K562 (cell line): ENCODE measurements around the gene ZNF438. TPM values are rescaled to one million over a fixed set of nuclear protein-coding genes. Genes with fewer than 3 reads are reported as not detected.

Experiments
- ATAC-seq: fragments of 200-7000 bp; cut with Tn5 transposase; 3 replicates; pipeline ENCODE4 v1.9.1; 2020; ENCODE audit warnings: moderate library complexity
- BruUV-seq: library from RNA; stranded (reverse); fragments of 400-500 nt; replicated peaks from 2 replicates; lab custom pipeline; 2021; lab: Mats Ljungman, UMichigan
- CTCF ChIA-PET: fragments of 300-600 bp; formaldehyde crosslinking; extraction: SDS; loops from one replicate; lab custom pipeline; 2021; ENCODE audit warnings: low intra/inter-chr PET ratio; lab: Yijun Ruan, JAX
- POLR2A ChIA-PET: fragments of 300-600, 350-650 bp; sonication (Branson Sonifier 250); formaldehyde crosslinking; extraction: SDS; loops from one replicate; lab custom pipeline; 2021; ENCODE audit warnings: antibody characterized with exemption, inconsistent platforms; lab: Yijun Ruan, JAX
- DNase-seq, 4 experiments: peaks; one replicate each; pipeline versions ENCODE4 v3.0.0 to v3.0.0-alpha.2; 2011 to 2018; ENCODE audit warnings: low spot score in 3 of 4, mixed read lengths in 3 of 4; ENCODE audit errors: extremely low read depth in 1 of 4
- FAIRE-seq: peaks from 2 replicates; lab custom pipeline; 2011; peaks lifted over from hg19 to GRCh38; lab: Jason Lieb, UNC
- H2AFZ ChIP-seq: 2 replicates; pipeline ENCODE4 v1.6.0; 2011; ENCODE audit warnings: low read depth, low read length, control low read depth, inconsistent platforms
- H3K27ac ChIP-seq: fragments of 200-600 bp; 3 replicates; pipeline ENCODE4 v1.8.0; 2011; ENCODE audit warnings: low read depth, mild to moderate bottlenecking, control low read depth, inconsistent platforms, low read length, moderate library complexity, mixed read lengths; ENCODE audit errors: extremely low read depth
- H3K27me3 ChIP-seq, 2 experiments: fragments of 300-600 bp in 1 of 2; 2 replicates in 1 of 2; 3 replicates in 1 of 2; pipeline versions ENCODE4 v1.6.0 to v1.8.0; 2011; ENCODE audit warnings: inconsistent platforms in 2 of 2, low read length in 2 of 2, mild to moderate bottlenecking in 1 of 2, mixed read lengths in 1 of 2, moderate library complexity in 1 of 2; ENCODE audit not compliant: control insufficient read depth in 2 of 2, insufficient read depth in 2 of 2
- H3K36me3 ChIP-seq: fragments of 300-600 bp; 3 replicates; pipeline ENCODE4 v1.8.0; 2011; ENCODE audit warnings: mild to moderate bottlenecking, low read length, inconsistent platforms; ENCODE audit not compliant: control insufficient read depth, insufficient read depth
- H3K4me1 ChIP-seq, 2 experiments: fragments of 200-600 bp in 1 of 2; replicated peaks in 1 of 2; 2 replicates in 1 of 2; 3 replicates in 1 of 2; pipeline versions ENCODE4 v1.5.1 to v1.8.0; 2011; ENCODE audit warnings: inconsistent platforms in 2 of 2, low read length in 2 of 2, mild to moderate bottlenecking in 1 of 2, mixed read lengths in 1 of 2, moderate library complexity in 1 of 2; ENCODE audit not compliant: control insufficient read depth in 2 of 2, insufficient read depth in 2 of 2
- H3K4me2 ChIP-seq: 2 replicates; pipeline ENCODE4 v1.6.1; 2011; ENCODE audit warnings: low read length, control low read depth, inconsistent platforms, mixed read lengths; ENCODE audit not compliant: insufficient read depth
- H3K4me3 ChIP-seq: fragments of 200-600 bp; sonication (generic), shearing (Covaris generic); 2 replicates; pipeline ENCODE4 v1.5.1; 2016; ENCODE audit warnings: control low read depth, inconsistent platforms
- H3K79me2 ChIP-seq: fragments of 200-600 bp; 3 replicates; pipeline ENCODE4 v1.8.0; 2011; ENCODE audit warnings: low read length, inconsistent platforms; ENCODE audit not compliant: control insufficient read depth, insufficient read depth
- H3K9ac ChIP-seq, 2 experiments: 2 replicates each; pipeline versions ENCODE4 v1.6.0 to v1.6.1; 2011; ENCODE audit warnings: low read depth in 2 of 2, low read length in 2 of 2, control low read depth in 1 of 2, inconsistent platforms in 1 of 2, mild to moderate bottlenecking in 1 of 2, mixed read lengths in 1 of 2; ENCODE audit not compliant: insufficient read depth in 1 of 2
- H3K9me1 ChIP-seq: one replicate; pipeline ENCODE4 v1.6.0; 2011; ENCODE audit warnings: inconsistent platforms, mild to moderate bottlenecking, low read length, moderate library complexity; ENCODE audit not compliant: control insufficient read depth, insufficient read depth
- H3K9me3 ChIP-seq: replicated peaks from 2 replicates; pipeline ENCODE4 v1.5.1; 2011; ENCODE audit warnings: low read depth, low read length, inconsistent platforms; ENCODE audit not compliant: control insufficient read depth, insufficient read depth
- H4K20me1 ChIP-seq: replicated peaks from 2 replicates; pipeline ENCODE4 v1.6.1; 2011; ENCODE audit warnings: low read length, inconsistent platforms, mixed read lengths; ENCODE audit not compliant: control insufficient read depth, insufficient read depth
- BHLHE40 ChIP-seq: IDR thresholded peaks from 2 replicates; pipeline ENCODE4 v1.6.1; 2011; ENCODE audit warnings: low read length, improper control_type of control experiment
- GATAD2A ChIP-seq: fragments of 450-650 bp; IDR thresholded peaks from 2 replicates; pipeline ENCODE4 v1.6.1; 2017
- HNRNPL ChIP-seq: fragments of 200-400 bp; formaldehyde crosslinking; IDR thresholded peaks from 2 replicates; pipeline ENCODE4 v1.6.1; 2017; ENCODE audit warnings: low read depth, mild to moderate bottlenecking, low read length
- RNF2 ChIP-seq: sonication (generic); IDR thresholded peaks from 2 replicates; pipeline ENCODE4 v1.6.1; 2016
- THRAP3 ChIP-seq: fragments of 450-650 bp; IDR thresholded peaks from 2 replicates; pipeline ENCODE4 v1.6.1; 2016; ENCODE audit warnings: mild to moderate bottlenecking, inconsistent platforms, borderline replicate concordance
- ZNF717 ChIP-seq: fragments of 250-450 bp; sonication (Bioruptor Pico); IDR thresholded peaks from 2 replicates; pipeline ENCODE4 v1.5.0; 2021
- WGBS: fragments of 100-300 bp; shearing (Covaris generic); methylation state at CpG from one replicate; pipeline ENCODE4 v1.1.6; 2016; ENCODE audit warnings: low coverage, mixed read lengths; ENCODE audit not compliant: insufficient coverage; ENCODE audit errors: missing lambda C conversion rate; 5-methylcytosine and 5-hydroxymethylcytosine counted together
- in situ Hi-C: fragments of 300-500 bp; cut with MboI; formaldehyde crosslinking; loops from 4 replicates; pipeline ENCODE4 v1.15.0; 2018; ENCODE audit warnings: inconsistent platforms, mixed read lengths
- intact Hi-C: fragments of 100-400 bp; cut with micrococcal nuclease; formaldehyde crosslinking; loops from 2 replicates; pipeline ENCODE4 v1.14.2; 2022
- polyA plus RNA-seq, 8 experiments: library from polyadenylated mRNA; depleted of rRNA in 4 of 8; stranded (reverse) in 5 of 8; unstranded in 3 of 8; fragments of >200 nt; fragmentation: Nextera tagmentation in 2 of 8; fragmentation: Illumina TruSeq in 1 of 8; extraction: Ambion mirVana in 2 of 8; extraction: Trizol in 1 of 8; gene quantifications; 2 replicates each; pipeline versions ENCODE4 v1.2.1 to v1.2.3, GENCODE V29; 2011 to 2014; ENCODE audit warnings: inconsistent platforms in 1 of 8, missing spikeins in 1 of 8
- total RNA-seq, 7 experiments: library from RNA; depleted of rRNA in 6 of 7; stranded (reverse); fragments of >200 nt in 6 of 7; fragmentation: Illumina TruSeq in 2 of 7; extraction: Trizol in 2 of 7; gene quantifications; 2 replicates each; pipeline versions ENCODE4 v1.2.1 to v1.2.3, GENCODE V29; 2011 to 2021; ENCODE audit warnings: low replicate concordance in 1 of 7
- TF ChIP-seq, protein P1 (sequence below), 2 experiments: fragments of 450-650 bp; IDR thresholded peaks; 2 replicates each; pipeline ENCODE4 v1.6.1; 2016
- TF ChIP-seq, protein P2 (sequence below), 2 experiments: fragments of 450-650 bp; IDR thresholded peaks; 2 replicates each; pipeline ENCODE4 v1.6.1; 2018; ENCODE audit warnings: mild to moderate bottlenecking in 2 of 2, low read depth in 1 of 2; ENCODE audit not compliant: partially characterized antibody in 2 of 2

Gene ZNF438
- total and polyA plus RNA-seq, 9 of the 15 experiments (the other 6 are each of a cell fraction or from before 2014, with no cell fraction given), result 0.45 to 1.5 (median 0.91) TPM

DNA sequence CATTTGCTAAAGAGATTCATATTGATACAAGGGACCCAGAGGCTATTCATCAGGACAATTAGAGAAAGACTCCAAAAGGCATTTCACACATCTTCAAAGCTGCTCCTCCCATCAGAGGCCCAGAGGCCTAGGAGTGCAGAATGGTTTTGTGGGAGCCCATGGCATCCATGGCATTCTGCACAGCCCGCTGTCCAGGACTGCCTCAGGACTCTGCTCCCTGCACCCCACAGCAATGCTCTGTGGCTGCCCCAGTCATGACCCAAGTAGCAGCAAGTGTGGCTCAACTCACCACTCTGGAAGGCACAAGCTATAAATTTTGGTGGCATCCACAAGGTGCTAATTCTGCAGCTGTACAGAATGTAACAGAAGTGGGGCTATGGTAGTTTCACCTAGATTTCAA, 38.5 kb downstream of the ZNF438 start:
- no peak overlapping the region for H3K4me3 ChIP-seq
- BruUV-seq, result no TSS peak
- H3K36me3 ChIP-seq, result no peaks in the 10 kb centered on the region
- DNase-seq (no peak), FAIRE-seq (no peak), ATAC-seq (no peak)
- in situ Hi-C loops, result no loop called here
- CTCF ChIA-PET, result no interaction called here
- no peak overlapping the region for H3K4me2 ChIP-seq
- intact Hi-C loops, result no loop called here
- H2AFZ ChIP-seq, result no peak overlapping the region
- no peaks in the 10 kb centered on the region for H3K79me2 ChIP-seq
- H3K9me3 ChIP-seq, result no peaks in the 10 kb centered on the region
- H3K9ac ChIP-seq, result no peak overlapping the region
- H4K20me1 ChIP-seq, result no peaks in the 10 kb centered on the region
- H3K27ac ChIP-seq, result no peak overlapping the region
- WGBS, result 0% methylated on average over 1 of the region's 1 CpG
- H3K4me1 ChIP-seq, result no peaks in the 10 kb centered on the region
- no peaks in the 10 kb centered on the region for H3K9me1 ChIP-seq
- TF ChIP-seq THRAP3 (no peak), HNRNPL (no peak), RNF2 (no peak), ZNF717 (no peak), BHLHE40 (no peak), GATAD2A (no peak)
- TF ChIP-seq, protein P1, sequence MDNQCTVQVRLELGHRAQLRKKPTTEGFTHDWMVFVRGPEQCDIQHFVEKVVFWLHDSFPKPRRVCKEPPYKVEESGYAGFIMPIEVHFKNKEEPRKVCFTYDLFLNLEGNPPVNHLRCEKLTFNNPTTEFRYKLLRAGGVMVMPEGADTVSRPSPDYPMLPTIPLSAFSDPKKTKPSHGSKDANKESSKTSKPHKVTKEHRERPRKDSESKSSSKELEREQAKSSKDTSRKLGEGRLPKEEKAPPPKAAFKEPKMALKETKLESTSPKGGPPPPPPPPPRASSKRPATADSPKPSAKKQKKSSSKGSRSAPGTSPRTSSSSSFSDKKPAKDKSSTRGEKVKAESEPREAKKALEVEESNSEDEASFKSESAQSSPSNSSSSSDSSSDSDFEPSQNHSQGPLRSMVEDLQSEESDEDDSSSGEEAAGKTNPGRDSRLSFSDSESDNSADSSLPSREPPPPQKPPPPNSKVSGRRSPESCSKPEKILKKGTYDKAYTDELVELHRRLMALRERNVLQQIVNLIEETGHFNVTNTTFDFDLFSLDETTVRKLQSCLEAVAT (IDR thresholded peaks at IDR 0.05), result no peak
- TF ChIP-seq, protein P2, sequence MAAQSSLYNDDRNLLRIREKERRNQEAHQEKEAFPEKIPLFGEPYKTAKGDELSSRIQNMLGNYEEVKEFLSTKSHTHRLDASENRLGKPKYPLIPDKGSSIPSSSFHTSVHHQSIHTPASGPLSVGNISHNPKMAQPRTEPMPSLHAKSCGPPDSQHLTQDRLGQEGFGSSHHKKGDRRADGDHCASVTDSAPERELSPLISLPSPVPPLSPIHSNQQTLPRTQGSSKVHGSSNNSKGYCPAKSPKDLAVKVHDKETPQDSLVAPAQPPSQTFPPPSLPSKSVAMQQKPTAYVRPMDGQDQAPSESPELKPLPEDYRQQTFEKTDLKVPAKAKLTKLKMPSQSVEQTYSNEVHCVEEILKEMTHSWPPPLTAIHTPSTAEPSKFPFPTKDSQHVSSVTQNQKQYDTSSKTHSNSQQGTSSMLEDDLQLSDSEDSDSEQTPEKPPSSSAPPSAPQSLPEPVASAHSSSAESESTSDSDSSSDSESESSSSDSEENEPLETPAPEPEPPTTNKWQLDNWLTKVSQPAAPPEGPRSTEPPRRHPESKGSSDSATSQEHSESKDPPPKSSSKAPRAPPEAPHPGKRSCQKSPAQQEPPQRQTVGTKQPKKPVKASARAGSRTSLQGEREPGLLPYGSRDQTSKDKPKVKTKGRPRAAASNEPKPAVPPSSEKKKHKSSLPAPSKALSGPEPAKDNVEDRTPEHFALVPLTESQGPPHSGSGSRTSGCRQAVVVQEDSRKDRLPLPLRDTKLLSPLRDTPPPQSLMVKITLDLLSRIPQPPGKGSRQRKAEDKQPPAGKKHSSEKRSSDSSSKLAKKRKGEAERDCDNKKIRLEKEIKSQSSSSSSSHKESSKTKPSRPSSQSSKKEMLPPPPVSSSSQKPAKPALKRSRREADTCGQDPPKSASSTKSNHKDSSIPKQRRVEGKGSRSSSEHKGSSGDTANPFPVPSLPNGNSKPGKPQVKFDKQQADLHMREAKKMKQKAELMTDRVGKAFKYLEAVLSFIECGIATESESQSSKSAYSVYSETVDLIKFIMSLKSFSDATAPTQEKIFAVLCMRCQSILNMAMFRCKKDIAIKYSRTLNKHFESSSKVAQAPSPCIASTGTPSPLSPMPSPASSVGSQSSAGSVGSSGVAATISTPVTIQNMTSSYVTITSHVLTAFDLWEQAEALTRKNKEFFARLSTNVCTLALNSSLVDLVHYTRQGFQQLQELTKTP (IDR thresholded peaks at IDR 0.05; ENCODE audit: low read depth in 1 of 2, partially characterized antibody in 2 of 2), result no peak
- TF ChIP-seq, all 486 proteins: peak for 0
- no peaks in the 10 kb centered on the region for H3K27me3 ChIP-seq
- POLR2A ChIA-PET, result no interaction called here
